SK-N-SH treated with all-trans-retinoic acid at 6 μM for 48 hours (cell line): ENCODE measurements around the gene MTHFD2L.
A peak's percentile ranks its signal among the peaks of the same experiment; 100 is the strongest.

Experiments used
- ATAC-seq: fragments of 200-7000 bp; cut with Tn5 transposase; 3 replicates; pipeline ENCODE4 v1.9.1; 2020; ENCODE audit warnings: mild to moderate bottlenecking, moderate library complexity
- ARNTL ChIP-seq: fragments of 450-650 bp; formaldehyde crosslinking; IDR thresholded peaks from 2 replicates; pipeline ENCODE4 v1.5.0; 2020; ENCODE audit warnings: low read depth, mild to moderate bottlenecking, moderate library complexity, borderline replicate concordance
- BACH2 ChIP-seq: fragments of 250-450 bp; sonication (Bioruptor Pico); IDR thresholded peaks from 2 replicates; pipeline ENCODE4 v1.9.0; 2021; ENCODE audit warnings: mild to moderate bottlenecking, borderline replicate concordance
- CSDC2 ChIP-seq: fragments of 250-450 bp; sonication (Bioruptor Pico); IDR thresholded peaks from 2 replicates; pipeline ENCODE4 v1.5.0; 2020; ENCODE audit warnings: mild to moderate bottlenecking, moderate library complexity
- ESRRG ChIP-seq: fragments of 250-450 bp; sonication (Bioruptor Pico); IDR thresholded peaks from 2 replicates; pipeline ENCODE4 v1.6.1; 2021; ENCODE audit warnings: mild to moderate bottlenecking
- GLIS3 ChIP-seq: fragments of 250-450 bp; sonication (Bioruptor Pico); IDR thresholded peaks from 2 replicates; pipeline ENCODE4 v1.5.0; 2020; ENCODE audit warnings: mild to moderate bottlenecking, moderate library complexity
- ISL1 ChIP-seq: fragments of 250-450 bp; sonication (Bioruptor Pico); IDR thresholded peaks from 2 replicates; pipeline ENCODE4 v2.1.2; 2022; ENCODE audit warnings: mild to moderate bottlenecking, moderate library complexity
- OSR1 ChIP-seq: fragments of 250-450 bp; sonication (Bioruptor Pico); IDR thresholded peaks from 2 replicates; pipeline ENCODE4 v1.8.0; 2022; ENCODE audit warnings: moderate library complexity, mild to moderate bottlenecking, inconsistent platforms
- PPARA ChIP-seq: fragments of 250-450 bp; sonication (Bioruptor Pico); IDR thresholded peaks from 2 replicates; pipeline ENCODE4 v1.5.0; 2020; ENCODE audit warnings: mild to moderate bottlenecking, borderline replicate concordance
- RARB ChIP-seq: fragments of 250-450 bp; sonication (Bioruptor Pico); IDR thresholded peaks from 2 replicates; pipeline ENCODE4 v1.8.0; 2021; ENCODE audit warnings: mild to moderate bottlenecking, moderate library complexity
- TCF4 ChIP-seq: fragments of 250-450 bp; sonication (Bioruptor Pico); IDR thresholded peaks from 2 replicates; pipeline ENCODE4 v1.8.0; 2021; ENCODE audit warnings: mild to moderate bottlenecking, moderate library complexity, borderline replicate concordance
- TOX ChIP-seq: fragments of 250-450 bp; sonication (Bioruptor Pico); IDR thresholded peaks from 2 replicates; pipeline ENCODE4 v1.8.0; 2021; ENCODE audit warnings: mild to moderate bottlenecking, moderate library complexity, borderline replicate concordance
- ZC3H10 ChIP-seq: fragments of 250-450 bp; sonication (Bioruptor Pico); IDR thresholded peaks from 2 replicates; pipeline ENCODE4 v1.5.1; 2021; ENCODE audit warnings: mild to moderate bottlenecking, moderate library complexity
- ZFP3 ChIP-seq: fragments of 250-450 bp; sonication (Bioruptor Pico); IDR thresholded peaks from 2 replicates; pipeline ENCODE4 v1.5.0; 2020; ENCODE audit warnings: mild to moderate bottlenecking, moderate library complexity
- ZFP30 ChIP-seq: fragments of 450-650 bp; formaldehyde crosslinking; IDR thresholded peaks from 2 replicates; pipeline ENCODE4 v1.5.0; 2022; ENCODE audit warnings: mild to moderate bottlenecking, moderate library complexity
- ZNF565 ChIP-seq: fragments of 450-650 bp; formaldehyde crosslinking; conservative IDR thresholded peaks from 2 replicates; pipeline ENCODE4 v1.5.0; 2020; ENCODE audit warnings: low read depth, mild to moderate bottlenecking, moderate library complexity
- ZNF70 ChIP-seq: fragments of 450-650 bp; formaldehyde crosslinking; IDR thresholded peaks from 2 replicates; pipeline ENCODE4 v1.5.0; 2020; ENCODE audit warnings: mild to moderate bottlenecking, moderate library complexity
- ZNF8 ChIP-seq: fragments of 450-650 bp; formaldehyde crosslinking; IDR thresholded peaks from 2 replicates; pipeline ENCODE4 v1.5.0; 2020; ENCODE audit warnings: mild to moderate bottlenecking, moderate library complexity
- TF ChIP-seq, protein P1 (sequence below): fragments of 250-450 bp; sonication (Bioruptor Pico); IDR thresholded peaks from 2 replicates; pipeline ENCODE4 v1.5.1; 2021; ENCODE audit warnings: mild to moderate bottlenecking, moderate library complexity
- TF ChIP-seq, protein P2 (sequence below): fragments of 250-450 bp; sonication (Bioruptor Pico); IDR thresholded peaks from 2 replicates; pipeline ENCODE4 v1.8.0; 2020; ENCODE audit warnings: mild to moderate bottlenecking, moderate library complexity, borderline replicate concordance
- TF ChIP-seq, protein P3 (sequence below): fragments of 250-450 bp; sonication (Bioruptor Pico); IDR thresholded peaks from 2 replicates; pipeline ENCODE4 v1.5.1; 2020; ENCODE audit warnings: low read depth, mild to moderate bottlenecking, moderate library complexity

Gene MTHFD2L

DNA sequence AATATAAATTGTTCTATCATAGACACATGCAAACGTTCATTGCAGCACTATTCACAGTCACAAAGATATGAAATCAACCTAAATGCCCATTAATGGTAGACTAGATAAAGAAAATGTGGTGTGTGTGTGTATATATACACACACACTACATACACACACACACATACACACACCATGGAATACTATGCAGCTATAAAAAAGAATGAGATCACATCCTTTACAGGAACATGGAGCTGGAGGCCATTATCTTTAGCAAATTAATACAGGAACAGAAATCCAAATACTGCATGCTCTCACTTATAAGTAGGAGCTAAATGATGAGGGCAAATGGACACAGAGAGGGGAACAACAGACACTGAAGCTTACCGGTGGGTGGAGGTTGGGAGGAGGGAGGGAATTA lies 65.2 kb downstream of the MTHFD2L start (continued):
- TF ChIP-seq, protein P1, sequence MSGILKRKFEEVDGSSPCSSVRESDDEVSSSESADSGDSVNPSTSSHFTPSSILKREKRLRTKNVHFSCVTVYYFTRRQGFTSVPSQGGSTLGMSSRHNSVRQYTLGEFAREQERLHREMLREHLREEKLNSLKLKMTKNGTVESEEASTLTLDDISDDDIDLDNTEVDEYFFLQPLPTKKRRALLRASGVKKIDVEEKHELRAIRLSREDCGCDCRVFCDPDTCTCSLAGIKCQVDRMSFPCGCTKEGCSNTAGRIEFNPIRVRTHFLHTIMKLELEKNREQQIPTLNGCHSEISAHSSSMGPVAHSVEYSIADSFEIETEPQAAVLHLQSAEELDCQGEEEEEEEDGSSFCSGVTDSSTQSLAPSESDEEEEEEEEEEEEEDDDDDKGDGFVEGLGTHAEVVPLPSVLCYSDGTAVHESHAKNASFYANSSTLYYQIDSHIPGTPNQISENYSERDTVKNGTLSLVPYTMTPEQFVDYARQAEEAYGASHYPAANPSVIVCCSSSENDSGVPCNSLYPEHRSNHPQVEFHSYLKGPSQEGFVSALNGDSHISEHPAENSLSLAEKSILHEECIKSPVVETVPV (CRISPR knock-in tag), result no peak
- TF ChIP-seq ZNF8 (CRISPR knock-in tag) (no peak), ZNF70 (CRISPR knock-in tag) (no peak), TCF4 (CRISPR knock-in tag) (no peak), GLIS3 (CRISPR knock-in tag) (no peak), ZNF565 (CRISPR knock-in tag) (no peak)

DNA sequence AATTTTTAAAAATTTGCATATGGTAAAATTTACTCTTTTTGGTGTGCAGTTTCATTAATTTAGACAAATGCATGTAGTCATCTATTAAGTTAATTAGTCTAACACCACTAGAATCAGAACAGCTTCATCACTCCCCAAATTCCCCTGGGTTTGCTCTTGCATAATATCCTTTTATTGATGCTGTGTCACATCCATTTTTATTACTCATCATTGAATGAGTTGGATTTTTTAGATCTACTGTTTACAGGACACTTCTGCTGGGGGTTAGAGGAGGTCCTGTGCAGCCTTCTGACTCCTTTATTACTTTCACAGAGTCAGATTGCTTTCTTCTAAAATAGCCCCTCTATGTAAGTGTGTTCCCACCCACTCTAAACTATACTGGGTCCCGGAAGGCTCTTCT lies 65.9 kb downstream of the MTHFD2L start:
- no peak for ATAC-seq
- TF ChIP-seq ZC3H10 (CRISPR knock-in tag) (no peak), TCF4 (CRISPR knock-in tag) (no peak), GLIS3 (CRISPR knock-in tag) (no peak), ARNTL (CRISPR knock-in tag) (no peak), ESRRG (no peak), PPARA (CRISPR knock-in tag) (no peak), ZNF70 (CRISPR knock-in tag) (no peak), BACH2 (CRISPR knock-in tag) (no peak), TOX (CRISPR knock-in tag) (no peak), ZNF8 (CRISPR knock-in tag) (no peak), OSR1 (no peak), ZNF565 (CRISPR knock-in tag) (no peak)
- TF ChIP-seq, protein P1 (CRISPR knock-in tag), result no peak
- TF ChIP-seq, all 23 proteins: peak for 0

DNA sequence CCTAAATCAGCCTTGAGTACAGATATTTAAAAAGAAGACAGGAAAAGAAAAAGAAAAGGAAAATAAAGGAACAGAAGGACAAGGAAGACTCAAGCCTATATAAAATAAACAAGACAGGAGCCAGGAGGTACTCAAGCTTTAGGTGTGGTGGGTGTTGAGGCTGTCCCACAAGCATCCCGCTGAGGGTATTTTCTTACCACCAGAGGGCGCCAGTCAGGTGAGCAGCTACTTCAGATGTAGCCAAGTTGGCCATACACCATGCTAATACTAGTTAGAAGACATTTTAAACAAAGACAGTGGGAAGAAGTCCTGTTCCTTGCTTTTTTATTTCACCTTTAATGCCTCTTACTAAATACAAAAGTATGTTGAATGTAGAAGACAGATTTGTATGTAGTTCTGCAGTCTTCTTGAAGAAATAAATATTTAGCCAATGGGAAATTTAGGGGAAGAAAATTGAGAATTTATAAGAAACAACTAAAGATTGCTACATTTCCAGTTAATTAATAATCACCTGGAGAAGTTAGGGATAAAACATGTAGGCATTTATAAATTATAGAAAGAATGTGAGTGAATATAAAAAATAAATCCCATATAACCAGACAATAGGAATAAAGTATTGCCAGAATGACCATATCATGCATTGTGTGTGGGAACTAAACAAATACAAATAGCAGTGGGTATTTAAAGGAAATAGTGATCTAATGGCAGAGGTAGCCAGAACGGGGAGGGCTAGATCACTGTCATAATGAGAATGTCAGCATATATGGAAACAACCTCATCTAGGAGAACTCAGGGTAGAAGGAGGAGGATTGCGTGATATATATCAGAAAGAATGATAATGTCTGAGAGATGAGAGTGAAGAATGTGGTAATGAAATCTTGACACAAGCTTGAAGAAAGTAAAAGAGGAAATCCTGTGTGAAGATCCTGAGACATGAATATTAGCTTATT lies 71.0 kb downstream of the MTHFD2L start:
- TF ChIP-seq, protein P2, sequence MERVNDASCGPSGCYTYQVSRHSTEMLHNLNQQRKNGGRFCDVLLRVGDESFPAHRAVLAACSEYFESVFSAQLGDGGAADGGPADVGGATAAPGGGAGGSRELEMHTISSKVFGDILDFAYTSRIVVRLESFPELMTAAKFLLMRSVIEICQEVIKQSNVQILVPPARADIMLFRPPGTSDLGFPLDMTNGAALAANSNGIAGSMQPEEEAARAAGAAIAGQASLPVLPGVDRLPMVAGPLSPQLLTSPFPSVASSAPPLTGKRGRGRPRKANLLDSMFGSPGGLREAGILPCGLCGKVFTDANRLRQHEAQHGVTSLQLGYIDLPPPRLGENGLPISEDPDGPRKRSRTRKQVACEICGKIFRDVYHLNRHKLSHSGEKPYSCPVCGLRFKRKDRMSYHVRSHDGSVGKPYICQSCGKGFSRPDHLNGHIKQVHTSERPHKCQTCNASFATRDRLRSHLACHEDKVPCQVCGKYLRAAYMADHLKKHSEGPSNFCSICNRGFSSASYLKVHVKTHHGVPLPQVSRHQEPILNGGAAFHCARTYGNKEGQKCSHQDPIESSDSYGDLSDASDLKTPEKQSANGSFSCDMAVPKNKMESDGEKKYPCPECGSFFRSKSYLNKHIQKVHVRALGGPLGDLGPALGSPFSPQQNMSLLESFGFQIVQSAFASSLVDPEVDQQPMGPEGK (CRISPR knock-in tag), result no peak
- no peak for TF ChIP-seq TOX (CRISPR knock-in tag)
- no peak for TF ChIP-seq ZNF70 (CRISPR knock-in tag)
- TF ChIP-seq ZNF8 (CRISPR knock-in tag), result no peak
- no peak for TF ChIP-seq ZFP30 (CRISPR knock-in tag)
- no peak for TF ChIP-seq OSR1
- TF ChIP-seq GLIS3 (CRISPR knock-in tag), result no peak
- TF ChIP-seq RARB (CRISPR knock-in tag), result no peak
- TF ChIP-seq, protein P3, sequence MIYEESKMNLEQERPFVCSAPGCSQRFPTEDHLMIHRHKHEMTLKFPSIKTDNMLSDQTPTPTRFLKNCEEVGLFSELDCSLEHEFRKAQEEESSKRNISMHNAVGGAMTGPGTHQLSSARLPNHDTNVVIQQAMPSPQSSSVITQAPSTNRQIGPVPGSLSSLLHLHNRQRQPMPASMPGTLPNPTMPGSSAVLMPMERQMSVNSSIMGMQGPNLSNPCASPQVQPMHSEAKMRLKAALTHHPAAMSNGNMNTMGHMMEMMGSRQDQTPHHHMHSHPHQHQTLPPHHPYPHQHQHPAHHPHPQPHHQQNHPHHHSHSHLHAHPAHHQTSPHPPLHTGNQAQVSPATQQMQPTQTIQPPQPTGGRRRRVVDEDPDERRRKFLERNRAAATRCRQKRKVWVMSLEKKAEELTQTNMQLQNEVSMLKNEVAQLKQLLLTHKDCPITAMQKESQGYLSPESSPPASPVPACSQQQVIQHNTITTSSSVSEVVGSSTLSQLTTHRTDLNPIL (CRISPR knock-in tag), result no peak
- no peak for TF ChIP-seq PPARA (CRISPR knock-in tag)
- TF ChIP-seq ZFP3 (CRISPR knock-in tag), result no peak
- no peak for TF ChIP-seq ZNF565 (CRISPR knock-in tag)
- no peak for TF ChIP-seq BACH2 (CRISPR knock-in tag)
- no peak for TF ChIP-seq ESRRG
- TF ChIP-seq CSDC2, result no peak
- no peak for TF ChIP-seq ISL1 (CRISPR knock-in tag)
- no peak for TF ChIP-seq ZC3H10 (CRISPR knock-in tag)
- TF ChIP-seq, protein P1 (CRISPR knock-in tag), result no peak
- peak; percentile 95 for ATAC-seq
